ENCODE results near the gene TEK.

The TEK gene

DNA sequence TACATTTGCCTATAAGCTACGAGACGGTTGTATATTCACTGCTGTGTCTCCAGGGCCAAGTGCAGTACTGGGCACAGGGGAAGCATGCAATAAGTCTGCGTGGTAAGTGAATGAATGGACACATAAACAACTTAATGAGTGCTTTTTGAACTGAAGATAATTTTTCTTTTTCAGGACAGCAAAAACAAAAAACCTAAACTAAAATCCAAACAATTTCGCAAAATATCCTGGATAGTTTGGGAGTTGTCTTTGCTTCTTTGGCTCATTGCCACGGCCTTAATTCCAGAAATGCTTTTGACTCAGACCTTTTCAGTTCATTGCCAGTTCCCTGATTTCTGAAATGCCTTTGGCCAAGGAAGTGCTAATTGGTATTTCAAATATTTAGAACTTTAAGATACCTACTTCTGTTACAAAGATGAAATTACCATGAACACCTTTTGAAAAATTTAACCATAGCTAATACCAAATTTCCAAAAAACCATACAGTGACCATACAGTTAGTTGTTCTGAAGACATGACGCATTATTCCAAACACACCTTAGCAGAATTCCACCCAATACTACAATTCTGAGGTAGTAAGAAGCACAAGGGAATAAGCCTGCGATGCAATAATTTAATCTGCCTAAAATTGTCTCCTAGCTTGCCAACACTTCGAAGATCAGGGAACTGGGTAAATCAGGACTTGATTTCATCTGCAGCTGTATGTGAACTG, 42.8 kb downstream of the TEK start:
- no peak overlapping the region for H3K27ac ChIP-seq (ENCODE audit: extremely low read depth, low read depth, low read length)
- CTCF ChIA-PET = interaction anchor here (0.6 to 1.4 kb wide), 6 partner anchors 13 to 221 kb away, joined by 3 to 7 read pairs (median 4); no protein-coding TSS in a partner anchor

DNA sequence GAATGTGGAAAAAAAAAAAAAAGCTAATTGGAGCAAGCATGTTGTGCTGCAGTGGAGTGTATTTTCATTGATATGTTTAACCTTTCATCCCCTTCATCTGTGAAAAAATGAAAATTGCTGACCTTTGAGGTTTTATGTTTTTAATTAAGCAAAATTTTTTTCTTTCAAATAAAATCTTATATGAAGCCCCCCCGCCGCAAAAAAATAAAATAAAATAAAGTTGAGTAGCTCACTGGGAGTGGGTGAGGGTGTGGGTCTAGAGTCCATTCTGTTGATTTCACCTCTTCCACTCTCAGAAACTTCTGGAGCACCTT, 43.3 kb downstream of the TEK start:
- no peak overlapping the region for H3K27ac ChIP-seq (ENCODE audit: extremely low read depth, low read depth, low read length)
- ChIA-PET POLR2A (no interaction called here), CTCF (interaction anchor here (0.6 to 1.4 kb wide), 5 partner anchors 13 to 174 kb away, joined by 3 to 7 read pairs (median 3); no protein-coding TSS in a partner anchor)
- H3K4me1 ChIP-seq (ENCODE audit: control insufficient read depth, insufficient read depth, low read length) = no peaks in the 10 kb centered on the region
- TF ChIP-seq ZNF677 (tag by site-specific recombination; IDR thresholded peaks at IDR 0.05) (no peak), SALL2 (tag by site-specific recombination; IDR thresholded peaks at IDR 0.05; ENCODE audit: borderline replicate concordance) (no peak), ZNF10 (tag by site-specific recombination; IDR thresholded peaks at IDR 0.05) (no peak), RBAK (tag by site-specific recombination; IDR thresholded peaks at IDR 0.05) (no peak), ZNF514 (tag by site-specific recombination; IDR thresholded peaks at IDR 0.05) (no peak), ZNF791 (tag by site-specific recombination; IDR thresholded peaks at IDR 0.05) (no peak), TCF7L2 (IDR thresholded peaks at IDR 0.05; ENCODE audit: borderline replicate concordance, low read depth, low read length) (no peak), ZEB2 (tag by site-specific recombination; IDR thresholded peaks at IDR 0.05) (no peak), ZNF473 (tag by site-specific recombination; IDR thresholded peaks at IDR 0.05) (no peak), GLIS1 (tag by site-specific recombination; IDR thresholded peaks at IDR 0.05) (no peak)
- TF ChIP-seq, protein P1, sequence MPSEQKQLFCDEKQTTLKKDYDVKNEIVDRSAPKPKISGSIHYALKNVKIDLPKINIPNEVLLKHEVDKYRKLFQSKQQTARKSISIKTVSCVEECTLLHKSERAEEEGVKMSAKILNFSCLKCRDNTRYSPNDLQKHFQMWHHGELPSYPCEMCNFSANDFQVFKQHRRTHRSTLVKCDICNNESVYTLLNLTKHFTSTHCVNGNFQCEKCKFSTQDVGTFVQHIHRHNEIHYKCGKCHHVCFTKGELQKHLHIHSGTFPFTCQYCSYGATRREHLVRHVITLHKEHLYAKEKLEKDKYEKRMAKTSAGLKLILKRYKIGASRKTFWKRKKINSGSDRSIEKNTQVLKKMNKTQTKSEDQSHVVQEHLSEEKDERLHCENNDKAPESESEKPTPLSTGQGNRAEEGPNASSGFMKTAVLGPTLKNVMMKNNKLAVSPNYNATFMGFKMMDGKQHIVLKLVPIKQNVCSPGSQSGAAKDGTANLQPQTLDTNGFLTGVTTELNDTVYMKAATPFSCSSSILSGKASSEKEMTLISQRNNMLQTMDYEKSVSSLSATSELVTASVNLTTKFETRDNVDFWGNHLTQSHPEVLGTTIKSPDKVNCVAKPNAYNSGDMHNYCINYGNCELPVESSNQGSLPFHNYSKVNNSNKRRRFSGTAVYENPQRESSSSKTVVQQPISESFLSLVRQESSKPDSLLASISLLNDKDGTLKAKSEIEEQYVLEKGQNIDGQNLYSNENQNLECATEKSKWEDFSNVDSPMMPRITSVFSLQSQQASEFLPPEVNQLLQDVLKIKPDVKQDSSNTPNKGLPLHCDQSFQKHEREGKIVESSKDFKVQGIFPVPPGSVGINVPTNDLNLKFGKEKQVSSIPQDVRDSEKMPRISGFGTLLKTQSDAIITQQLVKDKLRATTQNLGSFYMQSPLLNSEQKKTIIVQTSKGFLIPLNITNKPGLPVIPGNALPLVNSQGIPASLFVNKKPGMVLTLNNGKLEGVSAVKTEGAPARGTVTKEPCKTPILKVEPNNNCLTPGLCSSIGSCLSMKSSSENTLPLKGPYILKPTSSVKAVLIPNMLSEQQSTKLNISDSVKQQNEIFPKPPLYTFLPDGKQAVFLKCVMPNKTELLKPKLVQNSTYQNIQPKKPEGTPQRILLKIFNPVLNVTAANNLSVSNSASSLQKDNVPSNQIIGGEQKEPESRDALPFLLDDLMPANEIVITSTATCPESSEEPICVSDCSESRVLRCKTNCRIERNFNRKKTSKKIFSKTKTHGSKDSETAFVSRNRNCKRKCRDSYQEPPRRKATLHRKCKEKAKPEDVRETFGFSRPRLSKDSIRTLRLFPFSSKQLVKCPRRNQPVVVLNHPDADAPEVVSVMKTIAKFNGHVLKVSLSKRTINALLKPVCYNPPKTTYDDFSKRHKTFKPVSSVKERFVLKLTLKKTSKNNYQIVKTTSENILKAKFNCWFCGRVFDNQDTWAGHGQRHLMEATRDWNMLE (tag by site-specific recombination; conservative IDR thresholded peaks at IDR 0.05; ENCODE audit: low read depth) = no peak
- no peaks in the 10 kb centered on the region for H3K36me3 ChIP-seq (ENCODE audit: control insufficient read depth in 2 of 2, insufficient read depth in 1 of 2, low read length in 2 of 2)
- H3K9me3 ChIP-seq (ENCODE audit: control insufficient read depth, insufficient read depth, low read depth, low read length) = no peaks in the 10 kb centered on the region
- H3K4me3 ChIP-seq (ENCODE audit: low read depth, low read length) = no peak overlapping the region

More for the DNA sequence above, 42.8 kb downstream of the TEK start:
- Histone ChIP-seq H3K4me3 (ENCODE audit: low read depth, low read length) (no peak overlapping the region), H3K9me3 (ENCODE audit: control insufficient read depth, insufficient read depth, low read depth, low read length) (no peaks in the 10 kb centered on the region), H3K4me1 (ENCODE audit: control insufficient read depth, insufficient read depth, low read length) (no peaks in the 10 kb centered on the region), H3K36me3 (ENCODE audit: control insufficient read depth in 2 of 2, insufficient read depth in 1 of 2, low read length in 2 of 2) (no peaks in the 10 kb centered on the region)
- TF ChIP-seq ZNF792 (tag by site-specific recombination; IDR thresholded peaks at IDR 0.05) (no peak), ZNF514 (tag by site-specific recombination; IDR thresholded peaks at IDR 0.05) (no peak), ELK4 (IDR thresholded peaks at IDR 0.05; ENCODE audit: borderline replicate concordance, low read depth, low read length) (no peak), ZNF404 (tag by site-specific recombination; IDR thresholded peaks at IDR 0.05) (no peak), ZFP41 (tag by site-specific recombination; IDR thresholded peaks at IDR 0.05; ENCODE audit: borderline replicate concordance) (no peak)
- TF ChIP-seq, protein P2, sequence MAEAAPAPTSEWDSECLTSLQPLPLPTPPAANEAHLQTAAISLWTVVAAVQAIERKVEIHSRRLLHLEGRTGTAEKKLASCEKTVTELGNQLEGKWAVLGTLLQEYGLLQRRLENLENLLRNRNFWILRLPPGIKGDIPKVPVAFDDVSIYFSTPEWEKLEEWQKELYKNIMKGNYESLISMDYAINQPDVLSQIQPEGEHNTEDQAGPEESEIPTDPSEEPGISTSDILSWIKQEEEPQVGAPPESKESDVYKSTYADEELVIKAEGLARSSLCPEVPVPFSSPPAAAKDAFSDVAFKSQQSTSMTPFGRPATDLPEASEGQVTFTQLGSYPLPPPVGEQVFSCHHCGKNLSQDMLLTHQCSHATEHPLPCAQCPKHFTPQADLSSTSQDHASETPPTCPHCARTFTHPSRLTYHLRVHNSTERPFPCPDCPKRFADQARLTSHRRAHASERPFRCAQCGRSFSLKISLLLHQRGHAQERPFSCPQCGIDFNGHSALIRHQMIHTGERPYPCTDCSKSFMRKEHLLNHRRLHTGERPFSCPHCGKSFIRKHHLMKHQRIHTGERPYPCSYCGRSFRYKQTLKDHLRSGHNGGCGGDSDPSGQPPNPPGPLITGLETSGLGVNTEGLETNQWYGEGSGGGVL (tag by site-specific recombination; IDR thresholded peaks at IDR 0.05) = no peak
- POLR2A ChIA-PET = no interaction called here

Measured in HEK293 (cell line).